GM18868 (cell line): Measurements from ENCODE around the gene DBN1.

ENCODE experiments used
- ATAC-seq: cut with Tn5 transposase; IDR thresholded peaks from one replicate; pipeline ENCODE4 v1.9.1; 2021; ENCODE audit warnings: mild to moderate bottlenecking, moderate library complexity; ENCODE audit not compliant: unreplicated experiment

The DBN1 gene

DNA sequence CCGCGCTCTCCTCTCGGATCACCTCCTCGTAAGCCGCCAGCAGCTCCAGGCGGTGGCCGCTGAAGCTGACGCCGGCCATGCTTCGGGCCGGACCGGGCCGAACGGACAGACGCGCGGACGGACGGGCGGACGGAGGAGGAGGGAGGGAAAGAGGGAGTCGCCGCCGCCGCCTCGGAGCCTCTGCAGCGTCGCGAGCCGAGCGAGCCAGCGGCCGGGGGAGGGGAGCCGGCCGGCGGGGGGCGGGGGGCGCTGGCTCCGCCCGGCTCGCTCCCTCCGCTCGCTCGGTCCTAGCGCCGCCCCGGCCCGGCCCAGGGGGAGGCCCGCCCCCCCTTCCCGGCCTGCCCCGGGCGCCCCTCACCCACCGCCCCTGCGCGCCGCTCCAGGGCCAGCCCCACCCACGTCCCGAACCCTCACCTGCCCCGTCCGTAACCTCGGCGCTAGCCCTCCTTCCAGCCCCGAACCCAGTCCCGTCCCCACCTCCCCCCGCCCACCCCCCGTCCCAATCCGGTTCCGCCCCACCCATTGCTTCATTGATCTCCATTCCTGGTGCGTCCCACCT lies at the start of gene DBN1:
Gene DBN1, minus strand, starts transcription at position 192 of the 559 bp plus-strand sequence. Its CDS starts 113 bp downstream, at position 79.
- ATAC-seq: peak; percentile 65

DNA sequence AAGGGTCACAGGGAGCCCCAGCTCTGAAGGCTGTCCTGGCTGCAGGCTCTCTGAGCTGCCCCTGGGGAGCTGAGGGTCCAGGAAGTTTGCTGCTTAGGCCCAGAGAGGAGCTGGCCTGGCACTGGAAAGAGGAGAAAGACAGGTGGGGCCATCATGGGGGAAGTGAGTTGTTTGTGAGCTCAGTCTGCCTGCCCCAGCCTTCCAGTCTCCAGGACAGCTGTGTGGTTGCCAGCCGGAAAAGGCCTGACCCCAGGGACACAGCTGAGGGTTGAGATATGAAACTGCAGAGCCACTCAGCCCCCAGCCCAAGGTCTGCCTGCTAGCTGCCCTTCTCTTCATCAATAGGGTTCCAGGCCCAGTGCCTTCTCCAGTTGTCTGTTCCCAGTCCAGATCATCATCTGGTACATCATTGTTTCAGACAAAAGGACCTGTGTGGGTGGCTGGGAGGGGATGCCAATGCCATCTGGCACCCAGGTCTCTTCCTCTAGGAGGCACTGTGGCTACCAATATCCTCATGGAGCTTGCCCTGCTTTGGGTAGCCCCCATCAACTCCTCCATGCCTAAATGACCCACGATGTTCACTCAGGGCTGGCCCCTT lies 47.6 kb upstream of the DBN1 start:
- no peak for ATAC-seq

- ATAC-seq: no peak
Observed at GRCh38 chr5:177520271-177520670, 46.8 kb upstream of the DBN1 start.

GRCh38 chr5:177519463-177520235 lies 46.2 kb upstream of the DBN1 start:
- no peak for ATAC-seq

- ATAC-seq: peak; percentile 77
Observed at GRCh38 chr5:177516601-177517568, 43.5 kb upstream of the DBN1 start, which contains the start of gene DDX41. Gene DDX41, minus strand, starts transcription at chr5:177516961. Its CDS starts 16 bp downstream, at chr5:177516945.

DNA sequence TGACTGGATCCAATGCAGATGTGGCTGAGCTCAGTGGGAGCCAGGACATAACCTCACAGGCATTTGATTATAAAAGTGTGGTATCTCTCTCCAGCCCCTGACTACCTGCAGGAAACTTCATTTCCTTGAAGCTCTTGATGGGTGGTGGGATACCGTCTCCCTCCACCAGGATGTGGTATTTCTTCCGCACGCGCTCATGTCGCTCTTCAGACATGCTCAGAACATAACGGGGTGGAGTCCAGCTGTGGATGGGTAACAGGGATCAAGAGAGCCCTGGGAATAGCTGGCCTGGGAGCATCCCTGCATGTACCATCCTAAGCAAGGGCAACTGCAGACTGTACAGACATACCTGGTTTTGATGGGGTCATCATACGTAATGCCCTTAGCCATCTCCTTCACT lies 42.1 kb upstream of the DBN1 start:
- no peak for ATAC-seq

DNA sequence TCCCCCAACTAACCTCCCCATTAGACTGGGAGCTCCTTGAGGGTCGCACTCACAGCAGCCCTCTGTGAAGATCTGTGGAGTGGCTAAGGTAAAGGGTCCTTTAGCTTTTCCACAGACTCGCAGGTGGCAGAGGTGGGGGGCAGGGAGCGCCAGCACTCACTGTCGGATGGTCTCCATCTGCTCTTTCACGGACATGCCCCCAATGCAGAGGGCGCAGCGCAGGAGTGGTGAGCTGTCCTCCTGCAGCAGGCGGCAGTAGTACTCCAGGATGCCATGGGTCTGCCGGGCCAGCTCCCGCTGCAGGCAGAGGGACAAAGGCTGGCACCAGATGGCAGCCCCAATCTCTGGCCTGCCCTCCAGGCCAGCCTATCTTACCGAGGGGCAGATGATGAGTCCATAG lies 41.1 kb upstream of the DBN1 start:
- no peak for ATAC-seq

- no peak for ATAC-seq
Observed at GRCh38 chr5:177513500-177513899, 40.1 kb upstream of the DBN1 start.

- no peak for ATAC-seq
Observed at GRCh38 chr5:177512736-177513380, 39.4 kb upstream of the DBN1 start.

DNA sequence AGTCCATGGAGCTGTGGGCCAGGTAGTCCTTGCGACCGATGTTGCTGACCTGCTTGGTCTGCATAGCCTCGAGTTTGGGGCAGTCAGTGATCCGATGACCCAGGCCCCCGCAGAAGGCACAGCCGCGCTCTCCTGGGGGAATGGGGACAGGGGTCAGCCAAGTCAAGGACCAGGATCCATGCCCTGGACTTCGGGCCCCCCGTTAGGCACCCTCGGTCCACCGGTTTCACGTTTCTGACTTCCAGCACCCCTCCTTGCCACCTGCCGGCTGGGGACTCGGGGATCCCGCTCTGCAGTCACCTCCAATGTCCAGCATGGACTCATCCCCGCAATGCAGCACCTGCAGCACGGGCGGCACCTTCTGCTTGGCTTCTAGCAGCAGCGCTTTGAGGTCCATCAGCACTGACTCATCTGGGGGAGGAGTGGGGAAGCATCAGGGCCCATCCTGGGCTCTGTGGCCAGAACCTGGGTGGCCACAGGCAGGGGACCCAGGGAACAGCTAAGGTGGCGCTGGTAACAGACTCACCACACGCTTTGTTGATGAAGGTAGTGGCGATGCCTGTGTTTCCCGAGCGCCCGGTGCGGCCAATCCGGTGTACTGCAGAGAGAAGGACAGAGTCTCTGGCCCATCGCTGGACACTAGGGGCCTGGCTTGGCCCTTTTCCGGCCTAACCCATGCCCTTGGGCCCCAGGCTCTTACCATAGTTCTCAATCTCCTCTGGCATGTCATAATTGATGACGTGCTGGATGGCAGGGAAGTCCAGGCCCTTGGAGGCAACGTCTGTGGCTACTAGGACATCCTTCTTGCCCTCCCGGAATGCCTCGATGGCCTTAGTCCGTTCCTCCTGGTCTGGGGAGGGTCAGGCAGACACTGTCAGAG lies 38.6 kb upstream of the DBN1 start:
- no peak for ATAC-seq

DNA sequence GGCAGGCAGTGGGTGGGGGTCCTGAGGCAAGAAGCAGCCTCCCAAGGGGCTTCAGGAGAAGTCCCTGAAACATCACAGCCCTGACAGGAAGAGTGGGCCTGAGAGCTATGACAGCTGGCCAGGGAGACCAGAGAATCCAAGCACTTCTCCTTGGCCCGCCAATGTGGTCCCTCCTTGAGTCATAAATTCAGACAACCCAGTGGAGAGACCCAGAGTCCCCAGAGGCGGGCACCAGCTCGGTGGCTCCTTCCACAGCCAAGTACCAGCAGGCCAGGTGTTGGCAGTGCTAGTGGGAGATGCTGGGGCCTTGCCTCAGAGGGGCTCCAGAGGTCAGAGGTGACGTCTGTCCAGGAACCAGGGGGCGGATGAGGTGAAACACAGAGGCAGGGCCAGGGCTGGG lies 37.7 kb upstream of the DBN1 start:
- no peak for ATAC-seq

DNA sequence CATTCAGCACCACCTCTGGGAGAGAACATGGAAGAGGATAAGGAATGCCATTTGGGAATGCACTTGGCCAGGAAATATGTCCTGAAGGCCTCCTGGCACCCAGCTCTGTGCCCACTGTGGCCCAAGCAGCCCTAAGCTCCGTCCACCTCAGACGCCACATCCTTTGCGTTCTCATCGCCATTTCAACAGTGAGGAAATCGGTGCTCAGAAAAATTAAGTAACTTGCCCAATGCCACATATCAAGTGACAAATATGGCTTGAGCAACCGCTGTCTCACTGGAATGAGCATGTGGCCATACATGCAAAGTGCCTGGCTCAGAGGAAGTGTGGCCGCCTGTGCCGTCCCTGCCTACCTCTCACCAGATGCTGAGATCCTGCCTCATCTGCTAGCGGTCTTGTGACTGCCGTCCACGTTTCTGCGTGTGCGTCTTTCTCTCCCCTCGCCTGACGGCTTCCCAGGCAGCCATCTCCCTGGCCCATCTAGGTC lies 37.2 kb upstream of the DBN1 start:
- ATAC-seq: peak; percentile 37

DNA sequence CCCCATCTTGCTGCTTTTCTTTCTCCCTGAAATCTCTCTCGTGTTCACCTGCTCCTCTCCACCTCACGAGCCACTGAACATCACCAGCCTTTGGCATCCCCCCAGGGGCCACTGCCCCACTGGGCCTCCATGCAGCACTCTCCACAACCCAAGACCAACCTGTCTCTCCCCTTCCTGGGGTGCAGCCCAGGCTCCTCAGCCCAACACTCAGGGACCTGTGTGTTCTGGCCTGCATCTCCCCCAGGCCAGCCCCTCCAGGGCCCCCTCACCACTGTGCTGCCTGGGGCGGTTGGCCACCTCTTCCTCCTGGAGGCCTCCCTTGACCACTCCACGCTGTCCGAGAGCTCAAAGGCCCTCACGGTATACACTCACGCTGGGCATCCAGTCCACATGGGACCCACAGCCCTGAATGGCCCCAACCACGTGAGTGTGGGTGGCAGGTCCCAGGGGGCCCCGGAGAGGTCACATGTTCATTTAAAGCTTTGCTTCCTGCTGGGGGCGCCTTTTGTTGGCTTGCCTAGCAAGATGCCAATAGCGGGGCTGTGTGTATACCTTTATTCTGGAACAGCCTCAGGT lies 36.6 kb upstream of the DBN1 start:
- peak; percentile 34 for ATAC-seq

DNA sequence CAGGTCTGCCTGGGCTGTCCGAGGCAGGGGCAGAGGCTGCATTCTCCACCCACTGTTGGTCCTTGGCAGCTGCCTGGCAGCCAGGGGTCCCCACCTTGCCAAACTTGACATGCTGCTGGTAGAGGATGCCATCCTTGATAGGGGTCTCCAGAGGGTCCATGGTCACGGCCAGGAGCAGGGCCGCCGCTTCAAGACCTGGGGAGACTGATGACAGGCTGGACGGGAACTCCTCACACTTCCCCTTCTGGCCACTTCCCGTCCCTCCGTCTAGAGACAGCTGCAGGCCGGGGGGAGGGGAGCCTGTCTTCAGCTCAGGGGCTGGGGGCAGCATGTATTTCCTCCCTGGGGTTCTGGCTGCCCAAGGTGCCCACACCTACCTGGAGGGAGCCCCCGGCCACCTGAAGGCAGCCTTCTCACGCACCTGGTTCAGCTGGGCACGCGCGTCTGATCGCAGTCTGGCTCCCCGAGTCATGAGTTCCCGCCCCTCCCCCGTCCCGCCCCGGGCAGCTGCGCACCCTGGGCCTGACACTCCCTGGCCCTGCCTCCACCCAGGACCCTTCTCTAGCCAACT lies 36.0 kb upstream of the DBN1 start, which contains the start of gene DOK3:
Gene DOK3, minus strand, starts transcription at position 446 of the 571 bp plus-strand sequence. Its CDS starts 286 bp downstream, at position 160.
- ATAC-seq: peak; percentile 37

DNA sequence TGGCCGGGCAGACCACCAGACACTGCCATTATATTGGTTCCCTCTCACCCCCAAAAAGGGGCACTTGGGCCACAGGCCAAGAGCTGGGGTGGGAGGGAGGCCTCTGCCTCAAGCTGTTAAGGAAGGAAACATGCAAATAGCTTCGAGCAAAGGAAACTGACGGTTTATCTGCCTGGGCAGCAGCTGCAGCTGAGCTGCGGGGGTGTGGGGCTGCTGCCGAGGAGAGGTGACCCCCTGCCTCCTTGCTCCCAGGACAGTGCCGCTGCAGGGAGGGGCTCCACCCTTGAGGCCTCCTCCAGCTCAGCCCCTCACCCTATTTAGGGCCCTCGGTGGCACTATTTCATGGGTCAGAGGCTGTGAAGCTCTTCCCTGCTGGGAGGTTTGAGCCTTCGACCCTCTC lies 35.4 kb upstream of the DBN1 start:
- ATAC-seq: no peak

DNA sequence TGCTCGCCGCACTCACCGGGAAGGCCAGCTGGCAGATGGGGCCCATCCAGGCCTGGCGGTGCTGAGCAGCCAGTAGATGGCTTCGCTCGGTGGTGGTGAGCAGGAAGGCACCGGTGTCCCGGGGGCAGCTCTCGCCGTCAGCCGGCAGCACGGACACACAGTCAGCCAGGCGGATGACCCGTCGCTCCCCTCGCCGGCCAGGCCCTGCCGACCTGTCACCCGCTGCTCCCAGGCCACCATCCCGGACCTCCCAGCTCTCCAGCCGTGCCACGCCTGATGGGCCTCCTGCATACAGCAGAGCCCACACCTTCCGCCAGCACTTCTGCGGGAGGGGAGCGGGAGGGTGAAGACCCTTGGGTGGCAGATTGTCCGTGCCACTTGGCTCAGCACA lies 34.8 kb upstream of the DBN1 start:
- ATAC-seq: no peak

DNA sequence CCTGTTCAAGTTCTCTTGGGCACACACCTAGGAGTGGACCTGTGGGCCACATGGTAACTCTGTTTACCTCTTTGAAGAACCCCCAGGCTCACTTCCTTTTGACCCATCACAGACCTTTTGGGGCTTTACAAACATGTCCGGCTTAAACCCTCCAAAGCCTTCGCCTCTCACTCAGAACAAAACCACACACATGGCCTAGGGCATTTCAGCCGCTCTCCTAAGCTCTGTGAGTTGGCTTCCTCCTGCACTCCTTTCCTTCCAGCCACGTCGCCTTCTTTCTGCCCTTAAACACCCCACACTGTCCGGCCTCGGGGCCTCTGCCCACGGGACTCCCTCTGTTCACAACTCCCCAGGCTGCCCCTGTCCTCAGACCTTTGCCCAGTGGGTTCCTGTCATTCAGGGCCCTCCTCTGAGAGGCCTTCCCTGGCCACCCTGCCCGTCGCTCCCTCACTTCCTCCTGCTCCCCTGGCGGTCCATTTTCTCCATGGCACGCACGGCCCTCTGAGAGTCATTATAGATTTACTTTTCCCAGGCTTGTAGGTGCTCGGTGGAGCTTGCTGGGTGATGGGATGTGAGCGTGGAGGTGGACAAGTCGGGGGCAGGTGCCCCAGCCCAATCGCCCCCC lies 34.3 kb upstream of the DBN1 start:
- no peak for ATAC-seq

GRCh38 chr5:177507165-177507564 lies 33.7 kb upstream of the DBN1 start:
- ATAC-seq: no peak
